NCI-H69 (cell line): ENCODE results near the gene RSAD2.

Experiments
- DNase-seq: peaks from one replicate; lab custom pipeline; 2025; lab: John Stamatoyannopoulos, UW

Gene RSAD2

DNA sequence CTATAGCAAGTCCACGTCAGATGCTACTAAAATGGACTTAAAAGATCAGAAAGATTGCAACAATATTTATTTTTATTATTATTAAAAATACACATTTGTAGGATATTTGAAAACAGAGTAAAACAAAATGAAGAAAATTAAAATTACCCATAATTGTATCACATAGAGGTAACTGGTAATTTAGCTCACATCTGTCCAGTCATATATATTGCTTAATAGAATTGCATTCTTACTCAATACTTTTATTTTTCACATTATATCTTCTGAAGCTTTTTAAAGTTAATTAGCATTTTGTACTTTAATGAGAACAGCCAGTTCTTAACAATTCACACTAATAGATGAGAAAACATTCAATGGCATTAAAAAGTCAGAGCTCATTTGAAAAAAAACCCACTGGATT lies 28.1 kb downstream of the RSAD2 start:
- DNase-seq = no peak

DNA sequence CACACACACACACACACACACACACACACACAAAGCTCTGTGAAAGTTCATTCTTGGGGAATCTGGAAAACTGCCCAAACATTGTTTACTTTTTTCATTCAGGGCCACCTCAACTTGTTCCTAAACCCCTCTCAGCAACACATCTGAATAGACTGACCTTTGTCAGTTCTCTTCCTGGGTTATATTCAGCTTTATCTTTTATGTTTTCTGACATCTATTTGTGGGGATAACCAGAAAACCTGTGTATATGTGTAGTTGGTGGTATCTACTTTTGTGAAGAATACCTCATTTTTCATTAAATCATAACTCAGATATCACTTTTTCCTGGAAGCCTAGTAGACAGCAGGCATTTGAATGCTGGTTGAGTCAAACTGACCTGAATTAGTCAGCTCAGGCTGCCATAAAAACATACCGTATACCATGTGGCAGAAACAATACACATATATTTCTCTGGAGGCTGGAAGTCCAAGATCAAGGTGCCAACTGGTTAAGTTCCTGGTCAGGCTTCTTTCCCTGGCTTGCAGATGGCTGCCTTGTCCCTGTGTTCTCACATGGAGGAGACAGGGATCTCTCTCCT lies 28.7 kb downstream of the RSAD2 start:
- no peak for DNase-seq

DNA sequence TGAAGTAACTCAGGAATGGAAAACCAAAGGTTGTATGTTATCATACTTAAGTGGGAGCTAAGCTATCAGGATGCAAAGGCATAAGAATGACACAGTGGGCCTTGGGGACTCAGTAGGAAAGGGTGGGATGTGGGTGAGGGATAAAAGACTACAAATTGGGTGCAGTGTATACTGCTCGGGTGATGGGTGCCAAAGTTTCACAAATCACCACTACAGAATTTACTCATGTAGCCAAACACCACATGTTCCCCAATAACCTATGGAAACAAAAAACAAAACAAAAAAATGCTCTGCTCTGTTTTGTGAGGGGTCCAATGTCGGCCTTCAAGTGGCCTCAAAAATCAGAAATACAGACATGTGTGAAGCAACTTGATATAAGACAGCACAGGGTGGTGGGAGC lies 30.7 kb downstream of the RSAD2 start:
- no peak for DNase-seq

DNA sequence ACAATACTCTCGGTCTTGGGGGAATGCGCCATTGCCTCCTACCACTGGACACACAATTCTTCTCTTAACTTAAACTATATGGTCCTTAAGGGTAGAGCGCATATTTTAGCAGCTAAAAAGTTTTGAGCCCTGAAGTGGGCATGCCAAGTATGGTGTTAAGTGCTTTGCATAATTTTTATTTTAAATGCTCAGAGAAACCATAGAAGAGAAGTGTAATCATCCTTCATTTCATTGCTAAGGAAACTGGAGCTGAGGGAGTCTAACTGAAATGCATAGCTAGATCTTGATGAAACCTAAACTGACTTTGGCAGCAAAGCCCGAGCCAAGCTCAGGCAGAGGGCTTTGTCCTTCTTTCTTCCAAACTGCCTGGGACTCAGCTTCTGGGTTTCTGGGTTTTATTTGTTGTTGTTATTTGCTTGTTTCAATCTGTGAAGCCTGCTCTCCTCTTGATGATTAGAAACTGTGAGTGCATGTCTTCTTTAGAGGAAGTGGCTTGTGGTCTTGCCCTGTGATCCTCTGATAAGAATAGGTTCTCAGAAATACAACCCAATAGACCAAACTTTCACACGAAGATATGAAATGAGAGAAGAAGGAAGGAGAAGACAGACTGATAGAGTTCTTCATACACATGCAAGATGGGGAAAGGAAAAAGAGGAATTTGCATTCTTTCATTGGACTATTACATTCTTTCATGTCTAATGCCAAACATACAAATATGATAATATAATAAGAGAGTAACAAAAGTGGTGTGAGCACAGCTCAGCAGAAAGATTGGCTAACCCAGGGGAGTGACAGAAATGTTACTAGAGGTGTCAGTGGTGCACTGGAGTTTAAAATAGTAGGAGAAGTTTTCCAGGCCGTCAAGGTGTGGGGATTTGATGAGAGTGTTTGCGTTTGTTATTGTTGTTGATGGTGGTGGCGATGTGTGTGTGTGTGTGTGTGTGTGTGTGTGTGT lies 32.1 kb downstream of the RSAD2 start:
- DNase-seq = no peak

DNA sequence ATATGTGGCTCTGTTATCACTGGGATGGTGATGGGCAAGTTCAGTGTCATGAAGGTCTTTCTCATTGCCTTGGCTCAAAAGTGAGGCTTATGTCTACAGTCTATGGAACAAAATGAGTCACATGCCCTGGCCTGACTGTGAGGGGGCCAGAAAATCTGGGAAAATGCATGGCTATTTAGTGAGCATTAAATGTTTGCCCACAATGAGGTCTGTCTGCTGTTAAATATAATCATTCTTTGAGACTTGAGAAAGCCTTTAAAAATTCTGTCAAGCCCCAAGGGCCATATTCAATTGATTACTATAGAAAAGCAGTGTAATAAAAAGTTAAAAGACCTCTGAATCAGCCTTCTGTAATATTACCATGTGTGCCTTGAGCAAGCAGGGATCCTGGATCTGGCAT lies 34.1 kb downstream of the RSAD2 start:
- DNase-seq = no peak

DNA sequence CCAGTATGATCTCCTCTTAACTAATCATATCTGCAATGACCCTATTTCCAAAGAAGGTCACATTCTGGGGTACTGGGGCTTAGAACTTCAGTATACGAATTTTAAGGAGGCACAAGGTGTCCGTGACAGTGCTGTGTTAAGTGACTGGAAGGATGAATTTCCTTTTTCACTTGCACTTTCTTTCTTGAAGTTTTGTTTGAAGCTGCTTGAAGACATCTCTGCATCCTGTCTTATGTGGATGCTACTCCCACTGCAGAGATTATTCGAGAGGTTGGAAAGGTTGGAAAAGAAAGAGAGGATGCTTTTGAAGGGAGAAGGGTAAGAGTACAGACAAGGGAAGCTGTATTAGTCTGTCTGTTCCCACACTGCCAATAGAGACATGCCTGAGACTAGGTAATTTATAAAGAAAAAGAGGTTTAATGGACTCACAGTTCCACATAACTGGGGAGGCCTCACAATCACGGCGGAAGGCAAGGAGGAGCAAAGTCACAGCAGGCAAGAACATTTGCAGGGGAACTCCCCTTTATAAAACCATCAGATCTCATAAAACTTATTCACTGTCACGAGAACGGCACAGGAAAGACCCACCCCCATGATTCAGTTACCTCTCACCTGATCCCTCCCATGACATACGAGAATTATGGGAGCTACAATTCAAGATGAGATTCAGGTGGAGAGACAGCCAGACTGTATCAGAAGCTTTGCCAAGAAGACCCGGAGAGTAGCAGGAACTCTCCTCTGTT lies 36.0 kb downstream of the RSAD2 start:
- no peak for DNase-seq

DNA sequence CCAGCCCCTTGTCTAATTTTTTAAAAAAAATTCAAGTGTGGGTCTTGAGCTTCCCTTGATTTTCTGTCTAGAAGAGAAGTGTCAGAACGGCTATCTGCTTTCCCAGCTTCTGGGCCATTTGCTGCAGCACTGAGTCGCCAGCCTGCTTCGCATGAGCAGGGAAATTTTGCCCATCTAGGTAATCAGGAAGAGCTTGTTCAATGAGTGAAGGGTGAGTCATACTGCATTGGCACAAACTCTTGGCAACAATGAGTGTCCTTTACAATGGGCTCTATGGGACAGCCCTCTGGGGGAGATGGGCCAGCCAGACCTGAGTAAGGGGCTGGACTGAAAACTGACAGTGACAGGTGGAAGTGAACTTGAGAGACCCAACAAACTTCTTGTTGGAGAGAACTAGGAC lies 37.3 kb downstream of the RSAD2 start:
- DNase-seq = no peak

DNA sequence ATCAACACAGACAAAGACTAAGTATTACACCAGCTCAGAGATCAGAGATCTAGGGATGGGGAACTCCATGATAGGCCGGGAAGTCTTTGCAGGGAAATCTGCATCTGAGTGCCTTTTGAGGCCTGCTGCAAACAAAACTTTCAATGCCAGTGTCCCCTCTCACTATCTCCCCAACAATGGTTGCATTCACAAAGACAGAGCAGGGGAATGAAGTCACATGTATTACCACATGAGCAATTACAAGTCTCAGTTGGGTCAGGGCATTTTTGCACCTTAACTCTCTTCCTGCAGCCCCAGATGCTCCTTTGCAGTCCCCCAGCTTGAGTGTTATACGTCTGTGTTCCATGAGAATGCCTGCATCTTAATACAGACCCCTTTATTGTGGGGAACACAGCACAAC lies 37.8 kb downstream of the RSAD2 start:
- DNase-seq = no peak

DNA sequence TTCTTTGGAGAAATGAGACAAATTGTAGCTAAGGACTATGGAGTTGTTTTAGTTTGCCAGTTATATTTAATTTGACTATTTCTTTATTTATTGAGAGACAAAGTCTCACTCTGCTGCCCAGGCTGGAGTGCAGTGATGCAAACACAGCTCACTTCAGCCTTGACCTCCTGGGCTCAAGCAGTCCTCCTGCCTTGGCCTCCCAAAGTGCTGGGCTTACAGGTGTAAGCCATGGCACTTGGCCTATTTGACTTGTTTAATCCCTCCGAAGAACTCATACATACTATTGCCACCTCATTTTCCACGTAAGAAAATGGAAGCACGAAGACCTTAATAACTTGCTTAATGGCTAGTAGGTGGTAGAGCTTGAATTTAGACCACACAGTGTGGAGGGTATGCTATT lies 38.6 kb downstream of the RSAD2 start:
- no peak for DNase-seq

DNA sequence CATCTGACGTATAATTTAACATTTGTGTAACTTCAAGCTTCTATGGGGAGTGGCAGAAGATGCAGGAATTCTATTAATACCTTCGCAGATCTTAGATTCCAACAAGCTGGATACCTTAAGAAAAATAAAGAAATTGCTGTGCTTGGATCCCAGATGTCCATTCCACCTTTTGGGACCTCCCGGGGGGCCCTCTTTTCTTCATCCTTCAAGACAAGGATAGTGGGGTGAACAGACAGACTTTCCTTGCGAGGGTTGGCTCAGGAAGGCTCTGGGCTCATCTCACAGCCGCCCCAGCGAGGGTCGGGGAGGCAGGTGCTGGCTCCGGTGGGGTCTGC lies 39.1 kb downstream of the RSAD2 start:
- DNase-seq = no peak

DNA sequence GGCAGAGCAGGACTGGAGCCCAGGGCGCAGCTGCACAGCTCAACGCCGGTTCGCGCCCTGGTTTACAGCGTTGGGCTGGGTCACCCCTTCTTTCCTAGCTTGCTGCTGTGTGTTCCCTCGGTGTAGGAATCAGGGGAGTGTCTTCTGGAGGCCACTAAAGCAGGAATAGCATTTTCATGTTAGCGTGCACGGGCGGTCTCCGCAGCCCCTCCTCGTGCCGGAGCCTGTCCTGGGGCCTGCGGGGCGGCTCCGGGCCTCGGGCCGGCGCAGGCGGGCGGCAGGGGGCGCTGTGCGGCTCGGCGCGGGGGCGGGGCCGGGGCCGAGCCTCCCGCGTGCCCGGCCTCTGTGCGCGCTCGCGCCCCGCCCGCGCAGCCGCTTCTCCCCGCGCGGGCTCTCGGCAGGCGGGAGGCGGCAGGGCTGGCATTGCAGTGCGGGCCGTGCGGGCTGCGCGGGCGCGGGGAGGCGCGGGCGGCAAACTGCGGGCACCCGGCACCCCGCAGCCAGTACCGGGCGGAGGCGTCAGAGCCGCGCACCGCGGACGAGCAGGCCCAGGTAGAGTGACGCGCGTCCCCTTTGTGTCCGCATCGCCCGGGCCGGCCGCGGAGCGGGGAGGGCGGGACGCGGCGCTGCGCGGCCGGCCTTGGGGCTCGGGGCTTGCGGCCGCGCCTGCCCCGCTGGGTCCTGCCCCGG lies 39.6 kb downstream of the RSAD2 start, which contains the start of gene RNF144A:
Gene RNF144A (plus strand): TSS at position 342 of the 690 bp plus-strand sequence. CDS start 79,515 bp downstream, outside the sequence.
- DNase-seq = peak; percentile 69

DNA sequence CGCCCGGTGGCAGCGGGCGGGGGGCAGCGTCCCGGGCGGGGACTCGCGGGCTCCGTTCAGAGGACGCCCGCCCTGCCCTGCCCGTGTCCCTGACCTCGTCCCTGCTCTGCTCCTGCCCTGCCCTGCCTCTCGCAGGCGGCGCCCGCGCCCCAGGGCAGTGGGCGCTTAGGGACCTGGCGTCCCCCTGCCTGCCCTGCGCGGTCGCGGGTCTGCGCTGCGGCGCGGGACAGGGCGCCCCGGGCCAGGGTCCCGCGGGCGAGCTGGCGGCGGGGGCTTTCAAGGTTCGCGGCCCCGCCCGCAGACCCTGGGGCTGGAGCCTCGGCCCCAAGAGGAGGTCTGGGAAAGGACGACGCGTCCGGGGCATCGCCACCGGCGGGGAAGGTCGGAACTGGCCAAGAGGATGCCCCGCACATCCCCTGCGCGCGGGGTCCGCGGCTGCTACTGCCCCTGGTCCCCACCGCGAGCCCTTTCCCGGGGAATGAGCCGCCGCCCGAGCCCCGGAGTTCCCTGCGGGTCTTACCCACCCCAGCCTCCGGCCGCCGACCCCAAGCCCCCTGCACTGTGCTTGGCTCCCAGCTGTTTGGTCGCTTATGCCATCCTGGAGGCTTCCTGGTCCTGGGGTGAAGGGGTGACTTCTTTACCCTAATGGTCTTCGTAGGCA lies 40.3 kb downstream of the RSAD2 start:
- DNase-seq = peak; percentile 42

DNA sequence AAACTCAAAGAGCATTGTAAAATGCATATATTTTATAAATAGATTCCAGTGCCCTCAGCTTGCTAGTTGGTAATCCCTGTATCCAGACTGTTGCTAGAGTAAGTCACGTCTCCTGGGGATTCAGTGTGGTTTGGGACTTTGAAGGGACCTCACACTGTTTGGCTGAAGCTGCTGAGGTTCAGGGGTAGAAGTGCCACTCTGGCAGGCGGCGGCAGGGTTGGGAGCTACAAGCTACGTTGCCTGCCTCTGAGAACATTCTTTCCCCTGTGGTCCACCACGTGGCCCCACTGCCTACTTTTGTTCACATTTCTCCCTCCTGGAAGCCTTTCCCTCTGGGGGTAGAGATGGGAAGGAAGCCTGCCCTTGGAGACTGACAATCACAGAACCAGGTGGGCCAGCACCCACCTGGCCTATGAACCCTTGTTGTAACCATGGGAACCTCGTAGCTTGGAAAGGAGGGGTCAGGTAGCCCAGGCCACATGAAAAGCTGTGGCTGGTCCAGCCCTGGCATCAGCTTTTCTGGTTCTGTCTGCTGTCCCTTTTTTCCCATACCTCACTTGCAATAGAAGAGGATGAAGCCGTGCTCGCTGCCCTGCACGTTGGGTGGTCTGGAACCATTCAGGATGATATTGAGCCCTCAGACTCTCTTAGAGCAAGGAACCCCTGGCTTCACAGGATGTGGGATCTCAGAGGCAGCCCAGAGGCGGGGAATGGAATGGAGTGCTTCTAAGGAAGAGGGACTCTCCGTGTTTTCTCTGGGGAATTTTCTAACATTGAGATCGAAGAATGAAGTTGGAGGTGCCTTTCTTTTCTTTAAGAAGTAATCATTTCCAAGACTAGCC lies 42.5 kb downstream of the RSAD2 start:
- peak; percentile 1 for DNase-seq

DNA sequence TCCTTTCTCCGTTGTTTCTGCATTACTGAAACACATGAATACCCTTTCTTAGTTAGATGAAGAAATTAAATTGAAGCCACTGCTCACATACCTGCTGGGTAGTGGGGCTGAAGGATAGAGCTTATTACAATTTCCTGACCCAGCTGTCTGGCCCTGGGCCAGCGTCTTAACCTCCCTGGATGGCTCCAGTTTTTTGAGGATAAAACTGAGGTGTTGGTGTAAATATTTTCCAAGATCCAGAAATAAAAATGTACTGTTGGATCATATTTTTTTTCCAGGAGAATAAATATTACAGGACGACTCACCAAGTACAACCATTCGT lies 43.1 kb downstream of the RSAD2 start:
- no peak for DNase-seq

DNA sequence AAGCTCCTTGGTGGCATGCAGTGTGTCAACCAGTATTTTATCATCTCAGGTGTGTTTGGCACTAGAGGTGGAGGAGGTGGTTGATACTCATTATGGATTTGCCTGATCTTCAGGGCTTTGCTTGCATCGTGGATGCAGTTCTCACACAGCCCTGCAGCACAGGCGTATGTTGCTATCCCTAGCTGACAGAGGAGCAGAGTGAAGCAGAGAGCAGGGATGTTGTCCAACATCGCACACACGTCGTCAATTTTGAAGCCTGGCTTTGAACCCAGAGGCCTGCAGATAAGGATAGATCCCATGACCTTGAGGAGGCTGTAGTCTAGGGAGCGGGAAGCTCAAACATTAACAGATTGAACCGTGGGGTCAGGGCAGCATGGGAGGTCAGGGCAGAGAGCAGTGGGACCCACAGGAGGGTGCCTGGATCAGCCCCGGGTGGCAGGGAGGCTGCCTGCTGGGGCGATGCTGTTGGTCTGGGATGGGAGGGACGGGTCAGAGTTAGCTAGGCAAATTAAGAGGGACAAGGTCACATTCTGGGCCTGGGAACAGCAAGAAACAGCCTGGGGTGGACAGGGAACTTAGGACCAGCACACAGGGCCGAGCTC lies 43.8 kb downstream of the RSAD2 start:
- no peak for DNase-seq

DNA sequence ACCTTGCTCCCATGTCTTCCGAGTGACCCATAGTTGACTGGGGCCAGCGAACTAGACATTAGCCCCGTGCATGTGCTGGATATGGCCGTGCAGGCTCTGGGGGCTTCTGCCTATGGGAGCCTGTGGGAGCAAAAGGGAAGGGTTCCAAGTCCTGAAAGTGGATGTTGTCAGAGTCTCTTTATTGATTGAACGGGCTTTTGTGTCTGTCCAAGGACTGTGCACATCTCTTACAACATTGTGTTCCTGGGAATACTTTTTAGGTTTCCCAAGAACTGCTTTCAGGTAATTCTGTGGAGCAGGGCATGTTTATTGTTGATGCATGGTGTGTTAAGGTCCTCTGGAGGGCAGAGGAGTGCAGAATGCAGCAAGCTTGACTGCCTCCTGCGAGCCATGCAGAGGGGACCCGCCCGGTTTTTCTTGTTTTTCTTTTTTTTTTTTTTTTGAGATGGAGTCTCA lies 44.7 kb downstream of the RSAD2 start:
- DNase-seq = no peak

DNA sequence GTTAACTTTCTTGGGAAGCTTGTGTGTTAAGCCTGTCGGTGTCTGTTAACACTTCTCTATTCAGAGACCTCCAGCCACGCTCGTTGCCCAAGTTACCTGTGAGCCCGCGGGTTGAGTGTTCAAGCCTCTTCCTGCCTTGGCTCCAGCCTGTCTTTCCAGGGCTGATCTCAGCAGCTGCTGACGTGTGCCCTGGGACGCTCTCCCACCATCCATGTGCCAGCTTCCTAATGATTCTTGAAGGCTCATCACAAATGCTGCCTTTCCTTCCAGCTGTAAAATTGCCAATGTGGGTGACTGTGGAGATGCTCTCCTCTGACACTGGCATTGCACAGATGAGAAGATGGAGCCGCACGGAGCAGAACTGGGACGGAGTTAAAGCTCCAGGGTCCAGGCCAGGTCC lies 45.7 kb downstream of the RSAD2 start:
- DNase-seq = no peak

DNA sequence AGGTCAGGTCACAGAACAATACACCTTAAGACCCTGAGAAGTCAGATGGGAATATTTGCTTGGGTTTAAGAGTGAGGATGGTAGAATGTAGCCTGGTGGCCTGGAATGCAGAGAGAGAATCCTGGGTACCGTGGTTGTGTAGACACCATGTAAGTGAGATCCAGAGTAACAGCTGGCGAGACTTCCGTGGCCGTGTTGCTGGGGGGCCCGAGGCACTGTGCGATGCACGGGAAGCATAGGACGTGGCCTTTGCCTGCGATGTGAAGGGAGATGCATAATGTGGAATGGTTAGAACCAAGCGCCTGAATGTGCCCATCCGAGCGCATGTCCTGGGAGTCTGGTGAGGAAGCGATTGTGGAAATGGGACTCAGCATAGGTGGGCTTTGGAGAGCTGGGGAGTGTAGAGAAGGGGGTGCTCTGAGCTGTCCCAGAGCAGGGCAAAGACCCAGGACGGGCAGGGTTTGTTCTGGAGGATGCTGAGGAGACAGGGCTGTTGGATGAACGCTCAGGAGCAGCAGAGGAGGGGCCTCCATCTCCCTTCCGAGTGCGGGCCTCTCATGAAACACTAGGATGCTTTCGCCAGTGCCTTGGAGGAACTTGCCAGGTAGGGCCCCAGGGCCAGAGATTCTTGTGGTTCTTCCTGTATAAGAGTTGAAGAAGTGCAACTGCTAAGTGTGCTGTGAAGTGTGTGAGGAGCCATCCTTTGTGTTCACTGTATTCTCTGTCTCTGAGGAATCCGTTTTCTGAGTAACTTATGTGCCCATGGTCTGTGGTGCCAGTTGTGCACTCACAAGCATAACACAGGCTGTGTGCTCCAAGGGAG lies 46.7 kb downstream of the RSAD2 start:
- DNase-seq = no peak

DNA sequence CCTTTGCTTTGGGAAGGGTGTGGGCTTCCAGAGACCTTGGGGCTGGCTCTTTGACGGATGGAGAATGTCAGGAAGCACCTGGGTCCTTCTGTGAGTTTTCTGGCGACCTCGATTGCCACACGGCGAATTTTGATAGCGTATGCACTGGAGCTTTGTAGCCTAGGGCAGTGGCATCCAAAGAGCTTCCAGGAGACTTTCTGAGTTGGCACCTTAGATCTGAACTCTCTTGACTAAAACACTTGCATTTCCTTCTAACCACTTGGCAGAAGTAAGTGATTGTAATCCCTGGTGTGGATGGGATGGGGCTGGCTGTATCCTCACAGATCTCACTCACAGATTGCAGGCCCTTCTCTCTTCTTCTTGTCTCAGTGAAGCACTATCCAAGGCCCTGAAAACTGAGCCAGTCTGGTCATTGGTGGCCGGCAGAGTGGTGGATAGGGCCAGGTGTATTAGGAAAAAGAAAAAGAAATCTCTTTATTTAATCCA lies 47.4 kb downstream of the RSAD2 start:
- no peak for DNase-seq
